ENCODE results near the gene EPO.
"Not testable (repeated sequence)": the region's sequence is repeated elsewhere in the genome, so short reads cannot be mapped to it uniquely, and the experiment has no call there.

Gene EPO

DNA sequence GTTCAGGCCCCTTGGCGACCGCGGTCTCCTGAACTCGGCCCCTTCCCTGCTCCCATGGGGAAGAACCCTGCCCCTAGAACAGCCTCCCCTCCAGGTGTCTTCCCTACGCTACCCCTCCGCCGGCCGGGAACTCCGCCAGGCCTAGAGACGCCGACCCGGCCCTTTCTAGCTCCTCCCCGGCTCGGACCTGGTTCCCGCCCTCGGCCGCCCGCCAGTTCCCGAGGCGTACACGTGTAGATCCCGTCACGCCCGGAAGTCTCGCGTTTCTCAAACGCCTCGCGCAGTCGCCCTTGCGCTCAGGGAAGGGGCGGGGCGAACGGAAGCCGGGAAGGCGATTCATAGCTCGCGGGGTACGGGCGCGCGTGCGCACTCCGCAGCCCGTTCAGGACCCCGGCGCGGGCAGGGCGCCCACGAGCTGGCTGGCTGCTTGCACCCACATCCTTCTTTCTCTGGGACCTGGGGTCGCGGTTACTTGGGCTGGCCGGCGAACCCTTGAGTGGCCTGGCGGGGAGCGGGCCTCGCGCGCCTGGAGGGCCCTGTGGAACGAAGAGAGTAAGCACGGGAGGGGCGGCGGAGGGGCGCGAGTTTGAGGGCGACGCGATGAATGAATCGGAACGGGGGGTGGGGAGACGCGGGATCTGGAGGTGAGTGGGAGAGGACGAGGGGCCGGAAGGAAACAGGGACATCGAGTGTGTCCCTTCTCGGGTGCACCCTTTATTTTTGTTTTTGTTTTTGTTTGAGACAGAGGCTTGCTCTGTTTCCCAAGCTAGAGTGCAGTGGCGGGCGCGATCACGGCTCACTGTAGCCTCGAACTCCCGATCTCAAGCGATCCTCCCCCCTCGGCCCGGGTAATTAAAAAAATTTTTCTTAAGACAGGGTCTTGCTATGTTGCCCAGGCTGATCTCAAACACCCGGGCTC lies 14.3 kb upstream of the EPO start, which contains the start of gene POP7:
Gene POP7 (plus strand): TSS at position 369 of the 919 bp plus-strand sequence. CDS start 710 bp downstream, outside the sequence.
- peak; percentile 97 to 99 for DNase-seq

DNA sequence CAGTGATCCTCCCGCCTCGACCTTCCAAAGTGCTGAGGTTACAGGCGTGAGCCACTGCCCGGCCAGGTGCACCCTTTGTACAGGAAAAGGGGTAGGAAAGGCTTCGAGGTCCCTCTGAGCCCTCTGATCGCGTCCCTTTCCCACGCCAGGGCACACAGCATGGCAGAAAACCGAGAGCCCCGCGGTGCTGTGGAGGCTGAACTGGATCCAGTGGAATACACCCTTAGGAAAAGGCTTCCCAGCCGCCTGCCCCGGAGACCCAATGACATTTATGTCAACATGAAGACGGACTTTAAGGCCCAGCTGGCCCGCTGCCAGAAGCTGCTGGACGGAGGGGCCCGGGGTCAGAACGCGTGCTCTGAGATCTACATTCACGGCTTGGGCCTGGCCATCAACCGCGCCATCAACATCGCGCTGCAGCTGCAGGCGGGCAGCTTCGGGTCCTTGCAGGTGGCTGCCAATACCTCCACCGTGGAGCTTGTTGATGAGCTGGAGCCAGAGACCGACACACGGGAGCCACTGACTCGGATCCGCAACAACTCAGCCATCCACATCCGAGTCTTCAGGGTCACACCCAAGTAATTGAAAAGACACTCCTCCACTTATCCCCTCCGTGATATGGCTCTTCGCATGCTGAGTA lies 13.5 kb upstream of the EPO start:
- no peak for DNase-seq

DNA sequence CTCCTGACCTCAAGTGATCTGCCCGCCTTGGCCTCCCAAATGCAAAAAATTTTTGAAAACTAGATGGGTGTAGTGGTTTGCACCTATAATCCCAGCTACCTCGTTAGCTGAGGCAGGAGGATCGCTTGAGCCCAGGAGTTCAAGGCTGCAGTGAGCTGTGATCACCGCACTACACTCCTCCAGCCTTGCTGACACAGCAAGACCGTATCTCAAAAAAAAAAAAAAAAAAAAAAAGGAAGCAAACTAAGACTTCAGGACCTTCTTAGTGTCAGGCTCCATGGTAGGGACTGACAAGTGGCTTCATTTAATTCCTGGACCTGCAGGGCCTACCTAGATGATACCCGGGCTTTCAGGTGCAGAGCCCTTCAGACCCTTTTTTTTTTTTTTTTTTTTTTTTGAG lies 11.9 kb upstream of the EPO start:
- no peak for DNase-seq

DNA sequence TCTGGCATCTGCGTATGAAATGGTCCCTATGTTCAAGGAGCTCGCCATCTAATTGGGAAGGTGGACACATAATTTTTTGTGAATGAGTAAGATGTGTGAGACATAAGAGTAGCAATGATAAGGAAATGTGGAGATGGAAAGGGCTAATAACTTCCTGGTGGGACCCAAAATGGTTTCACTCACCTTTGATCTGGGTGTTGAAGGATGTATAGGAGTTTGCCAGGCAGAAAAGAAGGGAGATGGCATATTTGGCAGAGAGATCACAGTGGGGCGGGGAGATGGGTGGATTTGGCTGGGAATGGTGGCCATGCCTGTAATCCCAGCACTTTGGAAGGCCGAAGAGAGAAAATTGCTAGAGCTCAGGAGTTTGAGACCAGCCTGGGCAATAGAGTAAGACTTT lies 9.8 kb upstream of the EPO start:
- no peak for DNase-seq

DNA sequence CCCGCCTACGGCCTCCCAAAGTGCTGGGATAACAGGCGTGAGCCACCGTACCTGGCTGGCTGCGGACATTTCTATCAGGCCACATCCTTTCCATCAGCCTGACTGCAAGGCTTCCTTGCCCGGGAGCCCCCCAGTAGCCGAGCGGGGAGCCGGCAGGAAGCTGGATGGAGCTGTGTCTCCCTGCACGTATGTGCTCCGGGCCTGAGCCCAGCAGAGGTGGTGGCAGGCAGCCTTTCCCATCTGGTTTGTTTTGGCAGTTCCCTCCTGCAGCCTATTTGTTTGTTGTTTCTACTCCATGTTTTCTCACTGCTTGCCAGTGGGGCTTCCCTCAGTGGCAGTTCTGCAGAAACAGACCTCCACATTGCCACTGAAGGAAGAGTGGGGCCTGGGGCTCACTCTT lies 8.9 kb upstream of the EPO start:
- DNase-seq = no peak

DNA sequence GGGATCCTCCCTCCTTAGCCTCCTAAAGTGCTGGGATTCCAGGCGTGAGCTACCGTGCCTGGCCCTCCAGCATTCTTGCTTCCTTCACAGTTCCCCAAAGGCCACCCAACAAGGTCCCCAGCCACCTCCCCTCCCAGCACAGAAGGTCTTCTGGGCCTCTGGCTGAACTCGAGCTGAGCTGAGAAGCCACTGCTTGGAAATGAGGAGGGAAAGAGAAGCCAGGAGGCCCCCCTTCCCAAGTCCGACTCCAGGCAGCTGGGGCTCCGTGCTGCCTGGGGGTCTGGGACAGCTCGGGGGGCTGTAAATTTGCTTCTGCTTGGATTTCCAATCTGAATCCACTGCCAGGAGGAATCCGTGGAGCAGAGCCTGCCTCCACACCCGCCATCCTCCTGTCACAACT lies 5.5 kb upstream of the EPO start:
- DNase-seq = no peak

DNA sequence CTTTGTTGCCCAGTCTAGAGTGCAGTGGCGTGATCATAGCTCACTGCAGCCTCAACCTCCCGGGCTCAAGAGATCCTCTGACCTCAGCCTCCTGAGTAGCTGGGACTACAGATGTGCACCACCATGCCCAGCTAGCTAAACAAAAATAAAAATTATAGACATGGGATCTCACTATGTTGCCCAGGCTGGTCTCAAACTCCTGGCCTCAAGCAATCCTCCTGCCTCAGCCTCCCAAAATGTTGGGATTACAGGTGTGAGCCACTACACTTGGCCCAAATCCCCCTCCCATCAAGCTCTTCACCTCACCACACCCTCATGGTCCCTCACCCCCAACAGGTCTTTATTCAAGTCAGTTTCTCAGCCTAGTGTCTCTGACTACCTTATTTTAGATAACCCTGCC lies 3.2 kb upstream of the EPO start:
- not testable (repeated sequence) for DNase-seq

DNA sequence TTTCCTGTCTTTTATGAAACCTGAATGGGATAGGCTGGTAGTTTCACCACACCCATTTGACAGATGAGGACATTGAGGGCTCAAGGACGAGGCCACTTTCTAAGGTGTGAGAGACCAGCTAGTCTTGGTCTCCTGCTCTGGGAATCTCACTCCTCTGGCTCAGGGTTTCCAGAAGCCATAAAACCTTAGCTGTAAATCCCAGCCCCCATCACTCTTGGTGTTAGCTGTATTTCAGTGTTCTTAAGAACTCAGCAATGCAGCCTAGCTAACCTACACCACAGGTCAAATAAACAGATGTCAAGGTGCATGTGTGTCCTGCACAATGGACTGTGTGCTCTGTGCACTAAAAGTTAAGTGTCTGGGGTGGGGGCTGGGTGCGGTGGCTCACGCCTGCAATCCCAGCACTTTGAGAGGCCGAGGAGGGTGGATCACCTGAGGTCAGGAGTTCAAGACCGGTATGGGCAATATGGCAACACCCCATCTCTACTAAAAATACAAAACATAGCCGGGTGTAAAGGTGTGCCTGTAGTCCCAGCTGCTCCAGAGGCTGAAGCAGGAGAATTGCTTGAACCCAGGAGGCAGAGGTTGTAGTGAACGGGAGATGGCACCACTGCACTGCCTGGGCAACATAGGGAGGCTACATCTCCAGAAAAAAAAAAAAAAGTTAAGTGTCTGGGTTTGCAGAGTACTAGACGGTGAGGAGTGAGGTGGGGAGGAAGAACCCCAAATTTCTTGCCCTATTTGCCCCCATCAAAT lies 567 bp upstream of the EPO start:
- no peak for DNase-seq

DNA sequence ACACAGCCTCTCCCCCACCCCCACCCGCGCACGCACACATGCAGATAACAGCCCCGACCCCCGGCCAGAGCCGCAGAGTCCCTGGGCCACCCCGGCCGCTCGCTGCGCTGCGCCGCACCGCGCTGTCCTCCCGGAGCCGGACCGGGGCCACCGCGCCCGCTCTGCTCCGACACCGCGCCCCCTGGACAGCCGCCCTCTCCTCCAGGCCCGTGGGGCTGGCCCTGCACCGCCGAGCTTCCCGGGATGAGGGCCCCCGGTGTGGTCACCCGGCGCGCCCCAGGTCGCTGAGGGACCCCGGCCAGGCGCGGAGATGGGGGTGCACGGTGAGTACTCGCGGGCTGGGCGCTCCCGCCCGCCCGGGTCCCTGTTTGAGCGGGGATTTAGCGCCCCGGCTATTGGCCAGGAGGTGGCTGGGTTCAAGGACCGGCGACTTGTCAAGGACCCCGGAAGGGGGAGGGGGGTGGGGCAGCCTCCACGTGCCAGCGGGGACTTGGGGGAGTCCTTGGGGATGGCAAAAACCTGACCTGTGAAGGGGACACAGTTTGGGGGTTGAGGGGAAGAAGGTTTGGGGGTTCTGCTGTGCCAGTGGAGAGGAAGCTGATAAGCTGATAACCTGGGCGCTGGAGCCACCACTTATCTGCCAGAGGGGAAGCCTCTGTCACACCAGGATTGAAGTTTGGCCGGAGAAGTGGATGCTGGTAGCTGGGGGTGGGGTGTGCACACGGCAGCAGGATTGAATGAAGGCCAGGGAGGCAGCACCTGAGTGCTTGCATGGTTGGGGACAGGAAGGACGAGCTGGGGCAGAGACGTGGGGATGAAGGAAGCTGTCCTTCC lies 620 bp downstream of the EPO start:
- DNase-seq = no peak

DNA sequence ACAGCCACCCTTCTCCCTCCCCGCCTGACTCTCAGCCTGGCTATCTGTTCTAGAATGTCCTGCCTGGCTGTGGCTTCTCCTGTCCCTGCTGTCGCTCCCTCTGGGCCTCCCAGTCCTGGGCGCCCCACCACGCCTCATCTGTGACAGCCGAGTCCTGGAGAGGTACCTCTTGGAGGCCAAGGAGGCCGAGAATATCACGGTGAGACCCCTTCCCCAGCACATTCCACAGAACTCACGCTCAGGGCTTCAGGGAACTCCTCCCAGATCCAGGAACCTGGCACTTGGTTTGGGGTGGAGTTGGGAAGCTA lies 1.2 kb downstream of the EPO start:
- no peak for DNase-seq

DNA sequence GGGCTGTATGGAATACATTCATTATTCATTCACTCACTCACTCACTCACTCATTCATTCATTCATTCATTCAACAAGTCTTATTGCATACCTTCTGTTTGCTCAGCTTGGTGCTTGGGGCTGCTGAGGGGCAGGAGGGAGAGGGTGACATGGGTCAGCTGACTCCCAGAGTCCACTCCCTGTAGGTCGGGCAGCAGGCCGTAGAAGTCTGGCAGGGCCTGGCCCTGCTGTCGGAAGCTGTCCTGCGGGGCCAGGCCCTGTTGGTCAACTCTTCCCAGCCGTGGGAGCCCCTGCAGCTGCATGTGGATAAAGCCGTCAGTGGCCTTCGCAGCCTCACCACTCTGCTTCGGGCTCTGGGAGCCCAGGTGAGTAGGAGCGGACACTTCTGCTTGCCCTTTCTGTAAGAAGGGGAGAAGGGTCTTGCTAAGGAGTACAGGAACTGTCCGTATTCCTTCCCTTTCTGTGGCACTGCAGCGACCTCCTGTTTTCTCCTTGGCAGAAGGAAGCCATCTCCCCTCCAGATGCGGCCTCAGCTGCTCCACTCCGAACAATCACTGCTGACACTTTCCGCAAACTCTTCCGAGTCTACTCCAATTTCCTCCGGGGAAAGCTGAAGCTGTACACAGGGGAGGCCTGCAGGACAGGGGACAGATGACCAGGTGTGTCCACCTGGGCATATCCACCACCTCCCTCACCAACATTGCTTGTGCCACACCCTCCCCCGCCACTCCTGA lies 2.4 kb downstream of the EPO start:
- DNase-seq = no peak

DNA sequence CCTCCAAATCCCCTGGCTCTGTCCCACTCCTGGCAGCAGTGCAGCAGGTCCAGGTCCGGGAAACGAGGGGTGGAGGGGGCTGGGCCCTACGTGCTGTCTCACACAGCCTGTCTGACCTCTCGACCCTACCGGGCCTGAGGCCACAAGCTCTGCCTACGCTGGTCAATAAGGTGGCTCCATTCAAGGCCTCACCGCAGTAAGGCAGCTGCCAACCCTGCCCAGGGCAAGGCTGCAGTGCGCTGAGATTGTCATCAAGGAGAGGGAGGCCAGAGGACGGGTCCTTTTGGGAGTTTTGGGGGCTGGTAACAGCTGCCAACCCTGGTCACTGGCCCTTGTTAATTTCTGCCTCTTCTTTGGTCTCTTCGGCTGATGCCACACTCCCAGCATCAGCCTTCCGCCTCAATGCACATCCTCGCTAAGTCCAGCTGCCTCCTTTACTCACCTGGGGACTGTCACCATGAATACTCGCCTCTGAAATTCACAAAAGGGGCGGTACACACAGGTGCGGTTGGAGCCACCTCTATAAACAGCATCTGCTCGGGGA lies 3.5 kb downstream of the EPO start:
- no peak for DNase-seq

DNA sequence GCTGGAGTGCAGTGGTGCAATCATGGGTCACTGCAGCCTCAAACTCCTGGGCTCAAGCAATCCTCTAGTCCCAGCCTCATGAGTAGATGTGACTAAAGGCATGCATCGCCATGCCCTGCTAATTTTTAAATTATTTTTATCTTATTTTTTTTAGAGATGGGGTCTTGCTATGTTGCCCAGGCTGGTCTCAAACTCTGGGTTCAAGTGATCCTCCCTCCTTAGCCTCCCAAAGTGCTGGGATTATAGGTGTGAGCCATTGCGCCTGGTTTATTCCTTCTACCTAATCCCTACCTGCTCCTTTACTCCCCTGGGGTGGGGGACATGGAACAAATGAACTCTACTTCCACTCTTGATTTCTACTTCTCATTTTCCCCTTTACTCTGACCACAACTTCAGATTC lies 4.1 kb downstream of the EPO start:
- not testable (repeated sequence) for DNase-seq

DNA sequence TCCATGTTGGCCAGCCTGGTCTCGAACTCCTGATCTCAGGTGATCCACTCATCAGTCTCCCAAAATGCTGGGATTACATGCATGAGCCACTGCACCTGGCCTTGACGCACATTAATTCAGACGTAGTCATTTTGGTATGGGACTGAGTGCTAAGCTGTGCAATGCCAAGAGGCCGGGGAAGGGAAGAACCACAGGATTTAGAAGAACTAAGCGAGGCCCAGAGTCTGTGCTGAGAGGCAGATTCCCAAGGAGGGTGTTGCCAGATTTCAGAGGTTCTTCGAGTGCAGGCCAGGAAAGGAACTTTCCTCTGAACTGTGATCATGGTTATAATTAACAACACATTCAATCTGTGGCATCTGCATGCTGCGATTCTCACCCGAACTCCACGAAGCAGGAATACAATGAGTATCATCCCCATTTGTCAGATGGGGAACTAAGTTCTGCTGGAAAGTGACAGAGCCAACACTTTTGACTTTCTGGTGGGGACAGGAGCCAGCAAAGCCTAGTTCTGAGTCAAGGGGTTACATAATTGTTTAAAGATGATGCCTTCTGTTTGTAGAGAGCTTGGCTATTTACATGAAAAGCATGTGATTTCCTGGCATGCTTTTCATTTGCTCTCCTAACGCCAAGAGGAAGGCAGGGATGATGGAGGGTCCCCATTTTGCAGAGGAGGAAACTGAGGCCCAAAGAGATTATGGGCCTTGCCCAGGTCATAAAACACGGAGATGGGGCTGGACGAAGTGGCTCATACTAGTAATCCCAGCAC lies 6.9 kb downstream of the EPO start:
- no peak for DNase-seq

DNA sequence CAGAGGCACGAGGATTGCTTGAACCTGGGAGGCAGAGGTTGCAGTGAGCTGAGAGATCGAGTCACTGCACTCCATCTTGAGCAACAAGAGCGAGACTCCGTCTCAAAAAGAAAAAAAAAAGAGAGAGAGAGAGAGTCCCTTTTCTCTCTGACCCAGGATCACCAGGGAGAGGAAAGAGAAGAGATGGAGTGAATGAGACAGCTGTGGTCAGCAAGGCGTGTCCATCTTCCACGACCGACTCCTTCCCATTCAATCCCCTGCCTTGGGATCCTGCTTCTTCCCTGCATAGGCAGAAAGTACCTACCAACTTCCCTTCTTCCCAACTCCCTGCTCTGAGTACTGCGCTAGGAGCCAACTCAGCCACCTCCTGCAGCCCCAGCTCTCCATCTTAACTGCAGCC lies 7.9 kb downstream of the EPO start:
- DNase-seq = no peak

DNA sequence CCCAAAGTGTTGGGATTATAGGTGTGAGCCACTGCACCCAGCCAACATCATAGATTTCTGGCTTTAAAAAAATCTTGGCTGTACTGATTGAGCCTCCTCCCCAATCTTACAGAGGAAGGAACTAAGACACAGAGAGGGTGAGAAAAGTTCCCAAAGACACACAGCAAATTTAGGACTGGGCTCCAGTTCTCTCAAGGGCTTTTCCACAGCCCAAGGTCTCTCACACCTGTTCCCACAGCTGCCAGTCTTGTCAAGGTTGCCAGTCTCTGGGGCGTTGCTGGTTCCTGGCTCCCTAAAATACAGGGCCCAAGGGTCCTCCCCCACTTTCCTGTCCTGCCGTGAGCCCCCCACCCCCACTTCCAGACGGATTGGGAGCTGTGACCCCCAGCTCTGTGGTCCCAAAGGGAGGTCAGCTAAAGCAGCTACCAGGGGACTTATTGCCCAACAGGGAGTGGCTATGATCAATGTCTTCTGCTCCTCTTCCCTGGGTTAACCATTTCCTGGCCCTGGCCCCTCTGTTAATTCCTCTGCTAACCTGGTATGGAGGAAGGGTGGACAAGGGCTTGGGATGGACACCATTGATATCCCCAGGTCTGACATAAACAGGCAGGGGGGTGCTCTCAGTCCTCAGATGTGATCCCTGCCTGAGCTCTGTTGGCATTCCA lies 10.0 kb downstream of the EPO start:
- no peak for DNase-seq

DNA sequence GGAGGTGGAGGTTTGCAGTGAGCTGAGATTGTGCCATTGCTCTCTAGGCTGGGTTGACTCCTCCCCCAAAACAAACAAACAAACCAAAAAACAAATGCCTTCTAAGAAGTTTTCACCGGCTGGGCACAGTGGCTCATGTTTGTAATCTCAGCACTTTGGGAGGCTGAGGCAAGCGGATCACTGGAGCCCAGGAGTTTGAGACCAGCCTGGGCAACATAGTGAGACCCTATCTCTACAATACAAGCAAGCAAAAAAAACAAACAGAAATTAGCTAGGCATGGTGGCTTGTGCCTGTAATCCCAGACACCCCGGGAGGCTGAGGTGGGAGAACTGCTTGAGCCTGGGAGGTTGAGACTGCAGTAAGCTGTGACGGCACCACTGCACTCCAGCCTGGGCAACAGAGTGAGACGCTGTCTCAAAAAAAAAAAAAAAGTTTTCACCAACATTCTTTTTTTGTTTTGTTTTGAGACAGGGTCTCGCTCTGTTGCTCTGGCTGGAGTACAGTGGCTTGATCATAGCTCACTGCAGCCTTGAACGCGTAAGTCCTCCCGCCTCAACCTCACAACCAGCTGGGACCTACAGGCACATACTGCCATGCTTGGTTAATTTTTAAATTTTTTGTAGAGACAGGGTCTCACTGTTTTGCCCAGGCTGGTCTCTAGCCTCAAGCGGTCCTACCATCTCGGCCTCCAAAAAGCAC lies 11.8 kb downstream of the EPO start:
- no peak for DNase-seq

DNA sequence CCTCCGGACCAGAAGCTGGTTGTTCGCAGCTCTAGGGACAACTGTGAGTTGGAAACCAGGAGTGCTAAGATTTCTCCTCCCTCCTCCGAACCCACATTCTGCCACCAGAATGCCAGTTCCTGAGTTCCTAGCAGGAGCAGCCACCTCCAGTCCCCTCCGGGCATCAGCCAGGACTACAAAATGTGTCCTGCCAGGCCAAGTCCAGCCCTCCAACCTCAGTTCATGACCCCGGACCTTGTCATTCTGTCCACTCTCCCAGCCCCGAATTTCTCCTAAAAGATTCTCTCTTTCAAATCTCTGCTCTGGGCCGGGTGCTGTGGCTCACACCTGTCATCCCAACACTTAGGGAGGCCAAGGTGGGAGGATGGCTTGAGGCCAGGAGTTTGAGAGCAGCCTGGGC lies 15.5 kb downstream of the EPO start:
- no peak for DNase-seq

DNA sequence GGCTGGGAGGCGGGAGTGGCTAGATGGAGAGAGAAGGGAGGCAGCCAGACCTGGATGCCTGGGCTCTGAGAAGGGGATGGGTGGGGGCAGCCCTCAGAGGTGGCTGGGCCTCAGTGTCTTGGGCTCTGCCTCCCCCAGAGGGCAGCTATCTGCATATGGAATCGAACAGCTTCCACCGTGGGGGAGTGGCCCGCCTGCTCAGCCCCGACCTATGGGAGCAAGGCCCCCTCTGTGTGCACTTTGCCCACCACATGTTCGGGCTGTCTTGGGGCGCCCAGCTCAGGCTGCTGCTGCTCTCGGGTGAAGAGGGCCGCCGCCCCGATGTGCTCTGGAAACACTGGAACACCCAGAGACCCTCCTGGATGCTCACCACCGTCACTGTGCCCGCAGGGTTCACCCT lies 16.4 kb downstream of the EPO start:
- no peak for DNase-seq

DNA sequence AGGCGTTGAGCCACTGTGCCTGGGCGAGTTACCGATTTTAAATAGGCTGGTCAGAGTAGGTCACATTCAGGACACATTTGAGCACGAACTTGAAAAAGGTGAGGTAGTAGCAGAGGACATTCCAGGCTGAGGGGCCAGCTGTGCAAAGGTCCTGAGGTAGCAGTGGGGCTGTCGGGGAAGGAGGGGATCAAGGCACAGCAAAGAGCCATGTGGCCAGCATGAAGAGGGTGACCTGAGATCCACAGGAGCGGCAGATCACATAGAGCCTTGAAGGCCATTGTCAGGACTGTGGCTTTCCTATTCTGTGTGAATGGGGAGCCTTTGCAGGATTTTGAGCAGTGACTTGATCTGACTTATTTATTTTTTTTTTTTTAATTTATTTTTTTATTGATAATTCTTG lies 19.7 kb downstream of the EPO start:
- no peak for DNase-seq
